DOHH2 (cell line): ENCODE data around the gene NAT14.

Experiments
- H3F3A ChIP-seq: fragments of 200-600 bp; sonication (generic), shearing (Covaris generic); 2 replicates; pipeline ENCODE4 v1.6.0; 2016; ENCODE audit warnings: antibody characterized with exemption, mild to moderate bottlenecking; ENCODE audit not compliant: control insufficient read depth, insufficient read depth
- H3K27ac ChIP-seq: fragments of 200-600 bp; sonication (generic); 2 replicates; pipeline ENCODE4 v1.5.1; 2014; ENCODE audit warnings: low read depth, mild to moderate bottlenecking, low read length, moderate library complexity
- H3K27me3 ChIP-seq: fragments of 200-600 bp; sonication (generic); 2 replicates; pipeline ENCODE4 v1.6.1; 2014; ENCODE audit warnings: mild to moderate bottlenecking, low read length, mixed read lengths; ENCODE audit not compliant: control insufficient read depth
- H3K36me3 ChIP-seq: fragments of 200-600 bp; sonication (generic); 2 replicates; pipeline ENCODE4 v1.6.1; 2014; ENCODE audit warnings: mild to moderate bottlenecking, low read length, moderate library complexity, mixed read lengths; ENCODE audit not compliant: control insufficient read depth
- H3K4me1 ChIP-seq: fragments of 200-600 bp; sonication (generic); 2 replicates; pipeline ENCODE4 v1.6.1; 2014; ENCODE audit warnings: mild to moderate bottlenecking, low read length, mixed read lengths; ENCODE audit not compliant: control insufficient read depth
- H3K4me2 ChIP-seq: fragments of 200-600 bp; sonication (generic); 2 replicates; pipeline ENCODE4 v1.6.0; 2014; ENCODE audit warnings: mild to moderate bottlenecking, low read length, moderate library complexity
- H3K4me3 ChIP-seq: fragments of 200-600 bp; sonication (generic); 2 replicates; pipeline ENCODE4 v1.5.1; 2014; ENCODE audit warnings: mild to moderate bottlenecking, low read length, mixed read lengths
- H3K79me2 ChIP-seq: fragments of 200-600 bp; sonication (generic); 2 replicates; pipeline ENCODE4 v1.6.1; 2014; ENCODE audit warnings: mild to moderate bottlenecking, low read length, mixed read lengths; ENCODE audit not compliant: control insufficient read depth
- H3K9me2 ChIP-seq: fragments of 200-600 bp; sonication (generic); replicated peaks from 2 replicates; pipeline ENCODE4 v1.6.1; 2014; ENCODE audit warnings: mild to moderate bottlenecking, low read length, mixed read lengths; ENCODE audit not compliant: control insufficient read depth
- H3K9me3 ChIP-seq: fragments of 200-600 bp; sonication (generic); 2 replicates; pipeline ENCODE4 v1.6.1; 2014; ENCODE audit warnings: antibody characterized with exemption, low read length, mixed read lengths; ENCODE audit not compliant: control insufficient read depth, insufficient read depth
- H4K20me1 ChIP-seq: fragments of 200-600 bp; sonication (generic); 2 replicates; pipeline ENCODE4 v1.6.0; 2014; ENCODE audit warnings: low read depth, mild to moderate bottlenecking, antibody characterized with exemption, low read length, moderate library complexity; ENCODE audit not compliant: control insufficient read depth, insufficient read depth
- CTCF ChIP-seq: fragments of 200-600 bp; sonication (generic); IDR thresholded peaks from one replicate; pipeline ENCODE4 v1.5.1; 2014; ENCODE audit warnings: antibody characterized with exemption, mild to moderate bottlenecking, low read depth, low read length; ENCODE audit not compliant: poor library complexity, severe bottlenecking
- EZH2phosphoT487 ChIP-seq: fragments of 200-600 bp; sonication (generic); IDR thresholded peaks from 2 replicates; pipeline ENCODE4 v1.6.1; 2017; ENCODE audit warnings: borderline replicate concordance, mild to moderate bottlenecking, antibody characterized with exemption, low read length, moderate library complexity, mixed read lengths

Gene NAT14

GRCh38 chr19:55443824-55444480, 41.0 kb upstream of the NAT14 start:
- no peaks in the 10 kb centered on the region; the same call in 1 of the 2 replicates for H4K20me1 ChIP-seq
- H3K4me3 ChIP-seq, result no peak overlapping the region
- H3K9me2 ChIP-seq, result no peaks in the 10 kb centered on the region
- no peak for TF ChIP-seq EZH2phosphoT487
- no peak for TF ChIP-seq CTCF
- no peaks in the 10 kb centered on the region for H3K79me2 ChIP-seq
- H3K27me3 ChIP-seq, result peaks cover 32% of the 10 kb centered on the region
- H3K9me3 ChIP-seq, result no peaks in the 10 kb centered on the region
- no peak overlapping the region for H3K4me2 ChIP-seq
- no peak overlapping the region for H3K27ac ChIP-seq
- no peaks in the 10 kb centered on the region for H3K36me3 ChIP-seq
- H3K4me1 ChIP-seq, result peaks cover 15% of the 10 kb centered on the region
- H3F3A ChIP-seq, result peaks cover 5% of the 10 kb centered on the region; the same call in 1 of the 2 replicates

DNA sequence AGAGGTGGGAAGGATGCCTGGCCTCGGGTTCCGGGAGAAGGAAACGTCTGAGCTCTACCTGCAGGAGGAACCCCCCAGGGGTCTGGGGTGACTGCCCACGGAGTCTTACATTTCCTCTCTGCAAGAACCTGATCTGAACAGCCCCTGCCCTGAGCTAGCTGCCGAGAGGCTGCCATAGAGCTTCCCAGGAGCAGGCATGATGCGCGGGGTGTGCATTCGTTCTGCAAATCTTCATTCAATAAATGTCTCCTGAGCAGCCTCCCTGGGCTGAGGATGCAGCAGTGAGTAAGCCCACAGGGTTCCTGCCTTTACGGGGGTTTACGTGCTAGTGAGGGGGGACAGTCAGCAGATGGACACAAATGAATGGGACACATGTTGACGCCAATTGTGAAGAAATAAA, 40.3 kb upstream of the NAT14 start:
- H3K79me2 ChIP-seq, result no peaks in the 10 kb centered on the region
- peaks cover 15% of the 10 kb centered on the region for H3K4me1 ChIP-seq
- peaks cover 32% of the 10 kb centered on the region for H3K27me3 ChIP-seq
- no peak overlapping the region for H3K4me3 ChIP-seq
- no peak overlapping the region for H3K27ac ChIP-seq
- H3K4me2 ChIP-seq, result no peak overlapping the region
- H4K20me1 ChIP-seq, result no peaks in the 10 kb centered on the region; the same call in 1 of the 2 replicates
- no peaks in the 10 kb centered on the region for H3K9me3 ChIP-seq
- H3K9me2 ChIP-seq, result no peaks in the 10 kb centered on the region
- no peaks in the 10 kb centered on the region for H3K36me3 ChIP-seq
- H3F3A ChIP-seq, result peaks cover 5% of the 10 kb centered on the region; the same call in 1 of the 2 replicates
- TF ChIP-seq EZH2phosphoT487, result no peak
- no peak for TF ChIP-seq CTCF

DNA sequence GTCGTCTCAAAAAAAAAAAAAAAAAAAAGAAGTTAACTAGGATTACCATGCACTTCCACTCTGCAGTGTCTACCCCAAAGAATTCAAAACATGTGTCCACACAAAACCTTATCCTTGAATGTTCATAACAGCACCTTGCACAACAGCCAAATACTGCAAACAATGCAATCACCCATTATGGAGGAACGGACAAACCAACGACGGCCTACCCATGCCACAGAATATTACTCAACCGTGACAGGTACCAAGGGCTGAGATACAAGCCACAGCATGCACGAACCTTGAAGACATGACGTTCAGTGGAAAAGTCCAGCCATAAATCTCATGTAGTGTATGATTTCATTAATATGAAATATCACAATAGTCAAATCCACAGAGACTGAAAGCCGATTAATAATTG, 38.9 kb upstream of the NAT14 start:
- Histone ChIP-seq H3K9me3 (no peaks in the 10 kb centered on the region), H3F3A (peaks cover 5% of the 10 kb centered on the region; the same call in 1 of the 2 replicates), H3K36me3 (no peaks in the 10 kb centered on the region), H3K4me1 (peaks cover 8% of the 10 kb centered on the region), H3K27ac (no peak overlapping the region), H4K20me1 (no peaks in the 10 kb centered on the region), H3K27me3 (peaks cover 26% of the 10 kb centered on the region), H3K9me2 (no peaks in the 10 kb centered on the region), H3K4me3 (no peak overlapping the region), H3K4me2 (no peak overlapping the region), H3K79me2 (no peaks in the 10 kb centered on the region)
- no peak for TF ChIP-seq EZH2phosphoT487
- TF ChIP-seq CTCF, result no peak
